H1 (cell line): ENCODE measurements around the gene PTPN1. TPM values are rescaled to one million over a fixed set of nuclear protein-coding genes. Genes with fewer than 3 reads are reported as not detected.

Experiments
- CBX8 ChIP-seq: fragments of 300-800, 300-1000 bp; sonication (generic); IDR thresholded peaks from 2 replicates; pipeline ENCODE4 v1.7.1; 2016; ENCODE audit warnings: low read depth, low read length, borderline replicate concordance
- CTBP2 ChIP-seq: IDR thresholded peaks from 2 replicates; pipeline ENCODE4 v1.7.0; 2011; ENCODE audit warnings: borderline replicate concordance, mild to moderate bottlenecking, moderate library complexity, mixed read lengths, low read length; ENCODE audit not compliant: insufficient read depth, insufficient read length
- TAF7 ChIP-seq: optimal IDR thresholded peaks from 2 replicates; pipeline ENCODE3; 2011; ENCODE audit warnings: low read depth, mild to moderate bottlenecking, inconsistent platforms, low read length, moderate library complexity, borderline replicate concordance
- polyA plus RNA-seq, 7 experiments: library from polyadenylated mRNA; depleted of rRNA in 3 of 7; stranded (reverse) in 5 of 7; unstranded in 2 of 7; fragments of >200 nt in 5 of 7; fragments of 200-250 nt in 2 of 7; gene quantifications; 1 replicate in 5 of 7; 2 replicates in 1 of 7; 4 replicates in 1 of 7; pipeline versions ENCODE4 v1.2.1 to v1.2.3, GENCODE V29; 2011 to 2013; ENCODE audit warnings: missing spikeins in 2 of 7, mixed read lengths in 2 of 7
- total RNA-seq: library from RNA; stranded (reverse); fragmentation: NEBNext Ultra II Directional; extraction: Animal tissue kit (Norgen Biotek cat#: 25700); gene quantifications from 2 replicates; pipeline ENCODE4 v1.2.1, GENCODE V29; 2021

PTPN1 gene
- total and polyA plus RNA-seq, 2 of the 8 experiments (the other 6 are each of a cell fraction or from before 2014, with no cell fraction given): 18.6 to 32.1 TPM

GRCh38 chr20:50604451-50604850 lies 94.3 kb downstream of the PTPN1 start (continued):
- TF ChIP-seq CBX8 (no peak), CTBP2 (no peak), TAF7 (no peak)
